IMR-90 (cell line): Measurements from ENCODE around the gene RNF2. TPM values are rescaled to one million over a fixed set of nuclear protein-coding genes. Genes with fewer than 3 reads are reported as not detected.

ENCODE experiments used
- ATAC-seq: fragments of 200-7000 bp; cut with Tn5 transposase; 2 replicates; pipeline ENCODE4 v1.9.1; 2020; ENCODE audit warnings: low read depth, mild to moderate bottlenecking, moderate library complexity
- BruUV-seq: library from RNA; stranded (reverse); fragments of 400-500 nt; replicated peaks from 2 replicates; lab custom pipeline; 2021; lab: Mats Ljungman, UMichigan
- CTCF ChIA-PET: fragments of 300-600 bp; formaldehyde crosslinking; extraction: SDS; loops from one replicate; lab custom pipeline; 2021; ENCODE audit warnings: antibody characterized with exemption; lab: Yijun Ruan, JAX
- POLR2A ChIA-PET: fragments of 300-600 bp; sonication (Branson Sonifier 250); formaldehyde crosslinking; loops from one replicate; lab custom pipeline; 2022; ENCODE audit warnings: antibody characterized with exemption; ENCODE audit not compliant: unreplicated experiment; lab: Charles Lee
- DNase-seq: peaks from one replicate; pipeline ENCODE4 v3.0.0; 2013
- H2AFZ ChIP-seq: replicated peaks from 2 replicates; pipeline ENCODE3; 2013; ENCODE audit warnings: low read length, mild to moderate bottlenecking; ENCODE audit not compliant: poor library complexity
- H2AK5ac ChIP-seq: 2 replicates; pipeline ENCODE4 v1.6.1; 2013; ENCODE audit warnings: low read depth, low read length, inconsistent platforms
- H2AK9ac ChIP-seq: replicated peaks from 2 replicates; pipeline ENCODE3; 2013; ENCODE audit warnings: mild to moderate bottlenecking, low read depth, low read length, moderate library complexity; ENCODE audit not compliant: poor library complexity
- H2BK120ac ChIP-seq: 2 replicates; pipeline ENCODE4 v1.6.1; 2013; ENCODE audit warnings: low read depth, low read length, inconsistent platforms
- H2BK15ac ChIP-seq: 3 replicates; pipeline ENCODE4 v1.6.1; 2013; ENCODE audit warnings: low read depth, low read length, inconsistent platforms
- H2BK20ac ChIP-seq: 2 replicates; pipeline ENCODE4 v1.6.1; 2013; ENCODE audit warnings: low read depth, mild to moderate bottlenecking, inconsistent platforms, low read length, moderate library complexity
- H2BK5ac ChIP-seq: 2 replicates; pipeline ENCODE4 v1.6.1; 2013; ENCODE audit warnings: mild to moderate bottlenecking, low read depth, low read length, inconsistent platforms; ENCODE audit not compliant: poor library complexity, severe bottlenecking
- H3K14ac ChIP-seq: replicated peaks from 2 replicates; pipeline ENCODE4 v1.6.1; 2013; ENCODE audit warnings: low read depth, low read length, inconsistent platforms
- H3K18ac ChIP-seq: 2 replicates; pipeline ENCODE4 v1.6.1; 2013; ENCODE audit warnings: low read depth, low read length, control low read depth
- H3K23ac ChIP-seq: 2 replicates; pipeline ENCODE4 v1.6.1; 2013; ENCODE audit warnings: low read depth, low read length, inconsistent platforms
- H3K27ac ChIP-seq: 2 replicates; pipeline ENCODE4 v1.5.1; 2013; ENCODE audit warnings: mild to moderate bottlenecking, control low read depth, low read length; ENCODE audit not compliant: insufficient read depth
- H3K27me3 ChIP-seq: 2 replicates; pipeline ENCODE4 v1.6.1; 2013; ENCODE audit warnings: low read length; ENCODE audit not compliant: control insufficient read depth, insufficient read depth
- H3K36me3 ChIP-seq: 2 replicates; pipeline ENCODE4 v1.6.1; 2013; ENCODE audit warnings: low read length, mixed read lengths; ENCODE audit not compliant: control insufficient read depth, insufficient read depth
- H3K4ac ChIP-seq: 2 replicates; pipeline ENCODE4 v1.6.1; 2013; ENCODE audit warnings: low read depth, low read length, inconsistent platforms
- H3K4me1 ChIP-seq: 2 replicates; pipeline ENCODE4 v1.6.1; 2013; ENCODE audit warnings: low read length, mixed read lengths; ENCODE audit not compliant: control insufficient read depth, insufficient read depth
- H3K4me2 ChIP-seq: 2 replicates; pipeline ENCODE4 v1.6.1; 2013; ENCODE audit warnings: low read depth, mild to moderate bottlenecking, control low read depth, low read length, moderate library complexity
- H3K4me3 ChIP-seq: 2 replicates; pipeline ENCODE4 v1.5.1; 2013; ENCODE audit warnings: low read depth, mild to moderate bottlenecking, control low read depth, low read length, moderate library complexity; ENCODE audit not compliant: insufficient read depth
- H3K56ac ChIP-seq: 2 replicates; pipeline ENCODE4 v1.6.1; 2013; ENCODE audit warnings: low read length, inconsistent platforms; ENCODE audit not compliant: insufficient read depth; ENCODE audit errors: extremely low read depth
- H3K79me1 ChIP-seq, 2 experiments: 2 replicates each; pipeline ENCODE4 v1.6.1; 2013; ENCODE audit warnings: low read length in 2 of 2, inconsistent platforms in 1 of 2, low read depth in 1 of 2
- H3K9ac ChIP-seq: 2 replicates; pipeline ENCODE4 v1.6.1; 2013; ENCODE audit warnings: low read depth, low read length, control low read depth
- H3K9me1 ChIP-seq: 2 replicates; pipeline ENCODE4 v1.6.1; 2013; ENCODE audit warnings: low read length, inconsistent platforms; ENCODE audit not compliant: insufficient read depth
- H3K9me3 ChIP-seq: 2 replicates; pipeline ENCODE4 v1.6.1; 2013; ENCODE audit warnings: low read length; ENCODE audit not compliant: control insufficient read depth, insufficient read depth
- H4K20me1 ChIP-seq: 2 replicates; pipeline ENCODE4 v1.6.1; 2013; ENCODE audit warnings: low read length, inconsistent platforms; ENCODE audit not compliant: insufficient read depth
- H4K5ac ChIP-seq: 2 replicates; pipeline ENCODE4 v1.6.1; 2013; ENCODE audit warnings: mild to moderate bottlenecking, low read depth, low read length, control low read depth
- H4K8ac ChIP-seq, 2 experiments: 2 replicates each; pipeline ENCODE4 v1.6.1; 2013; ENCODE audit warnings: low read depth in 2 of 2, low read length in 2 of 2, control low read depth in 1 of 2, inconsistent platforms in 1 of 2
- H4K91ac ChIP-seq: 2 replicates; pipeline ENCODE4 v1.6.1; 2013; ENCODE audit warnings: low read depth, low read length, inconsistent platforms; ENCODE audit not compliant: insufficient read depth
- BHLHE40 ChIP-seq: fragments of 150-350 bp; IDR thresholded peaks from 2 replicates; pipeline ENCODE4 v1.6.1; 2016; ENCODE audit warnings: mild to moderate bottlenecking, low read depth, low read length
- CEBPB ChIP-seq: IDR thresholded peaks from 2 replicates; pipeline ENCODE4 v1.6.1; 2012; ENCODE audit warnings: low read depth, low read length, improper control_type of control experiment
- CTCF ChIP-seq: conservative IDR thresholded peaks from 2 replicates; pipeline ENCODE4 v1.5.1; 2012; ENCODE audit warnings: mild to moderate bottlenecking, low read depth, low read length, improper control_type of control experiment
- FOS ChIP-seq: fragments of 150-350 bp; IDR thresholded peaks from 2 replicates; pipeline ENCODE4 v1.6.1; 2016; ENCODE audit warnings: low read depth, low read length
- MAZ ChIP-seq: IDR thresholded peaks from 2 replicates; pipeline ENCODE4 v1.6.1; 2012; ENCODE audit warnings: low read depth, mild to moderate bottlenecking, low read length, improper control_type of control experiment, moderate library complexity, borderline replicate concordance
- NFE2L2 ChIP-seq: fragments of 150-350 bp; IDR thresholded peaks from 2 replicates; pipeline ENCODE4 v1.6.1; 2016; ENCODE audit warnings: low read depth, mild to moderate bottlenecking, low read length
- RAD21 ChIP-seq: IDR thresholded peaks from 2 replicates; pipeline ENCODE4 v1.6.1; 2012; ENCODE audit warnings: low read length, improper control_type of control experiment
- RCOR1 ChIP-seq: IDR thresholded peaks from 2 replicates; pipeline ENCODE4 v1.6.1; 2012; ENCODE audit warnings: mild to moderate bottlenecking, low read length, improper control_type of control experiment; ENCODE audit not compliant: insufficient replicate concordance
- RFX5 ChIP-seq: IDR thresholded peaks from 2 replicates; pipeline ENCODE4 v1.8.0; 2012; ENCODE audit warnings: low read depth, mild to moderate bottlenecking, low read length, moderate library complexity
- SMC3 ChIP-seq: fragments of 150-350 bp; IDR thresholded peaks from 2 replicates; pipeline ENCODE4 v1.6.1; 2016; ENCODE audit warnings: low read depth, mild to moderate bottlenecking, antibody characterized with exemption, low read length, moderate library complexity
- WGBS, 2 experiments: methylation state at CpG; one replicate each; pipeline versions ENCODE4 v1.1.5 to v1.1.7; 2013; ENCODE audit warnings: missing lambda C conversion rate in 2 of 2; ENCODE audit not compliant: insufficient read length in 1 of 2; ENCODE audit errors: extremely low coverage in 2 of 2; 5-methylcytosine and 5-hydroxymethylcytosine counted together
- dilution Hi-C: fragments of 300-500 bp; cut with HindIII; formaldehyde crosslinking; loops from one replicate; pipeline ENCODE4 v1.14.3; 2018; ENCODE audit warnings: low sequenced_read_pairs; ENCODE audit not compliant: unreplicated experiment
- in situ Hi-C: fragments of 300-500 bp; cut with MboI; formaldehyde crosslinking; loops from 3 replicates; pipeline ENCODE4 v1.14.3; 2019; ENCODE audit warnings: low sequenced_read_pairs, inconsistent platforms, mixed read lengths
- intact Hi-C: fragments of 100-400 bp; cut with micrococcal nuclease; formaldehyde crosslinking; loops from 2 replicates; pipeline ENCODE4 v1.10.0; 2022
- polyA plus RNA-seq, 3 experiments: library from polyadenylated mRNA; depleted of rRNA; stranded (reverse); fragments of >200 nt; gene quantifications; 2 replicates each; pipeline ENCODE4 v1.2.3, GENCODE V29; 2012; ENCODE audit warnings: low replicate concordance in 1 of 3
- total RNA-seq: library from RNA; depleted of rRNA; stranded (reverse); fragments of >200 nt; gene quantifications from 2 replicates; pipeline ENCODE4 v1.2.3, GENCODE V29; 2012

Gene RNF2
- total and polyA plus RNA-seq, 2 of the 4 experiments (the other 2 are of a cell fraction) = 22.6 to 48.8 TPM

DNA sequence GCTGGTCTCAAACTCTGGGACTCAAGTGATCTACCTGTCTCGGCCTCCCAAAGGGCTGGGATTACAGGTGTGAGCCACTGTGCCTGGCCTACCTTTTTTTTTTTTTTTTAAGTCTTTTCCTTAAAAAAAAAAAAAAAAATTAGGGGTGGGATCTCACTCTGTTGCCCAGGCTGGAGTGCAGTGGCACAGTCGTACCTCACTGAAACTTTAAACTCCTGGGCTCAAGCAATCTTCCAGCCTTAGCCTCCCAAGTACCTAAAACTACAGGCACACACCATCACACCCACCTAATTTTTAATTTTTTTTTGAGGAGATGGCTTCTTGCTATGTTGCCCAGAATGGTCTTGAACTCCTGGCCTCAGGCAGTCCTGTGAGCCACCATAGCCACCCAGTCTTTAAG, 38.5 kb downstream of the RNF2 start:
- Histone ChIP-seq H2AK5ac (no peak overlapping the region), H3K4me3 (no peak overlapping the region), H2BK120ac (no peak overlapping the region), H3K14ac (no peak overlapping the region), H4K20me1 (peaks cover 14% of the 10 kb centered on the region), H3K36me3 (no peaks in the 10 kb centered on the region; the same call in 1 of the 2 replicates), H3K56ac (no peak overlapping the region), H2BK15ac (no peak overlapping the region), H3K27ac (no peak overlapping the region), H3K18ac (no peak overlapping the region), H2BK20ac (no peak overlapping the region), H3K27me3 (no peaks in the 10 kb centered on the region), H2BK5ac (no peak overlapping the region), H2AK9ac (no peak overlapping the region), H4K8ac (no peak overlapping the region), H3K4me1 (no peaks in the 10 kb centered on the region), H3K4me2 (no peak overlapping the region), H4K5ac (no peak overlapping the region), H3K9me1 (no peaks in the 10 kb centered on the region), H3K79me1 (peaks cover 27 to 45% of the 10 kb centered on the region in 2 experiments), H3K9me3 (no peaks in the 10 kb centered on the region), H3K23ac (no peak overlapping the region), H4K91ac (no peak overlapping the region), H2AFZ (no peak overlapping the region), H3K9ac (no peak overlapping the region), H3K4ac (no peak overlapping the region)
- intact Hi-C loops = no loop called here
- TF ChIP-seq NFE2L2 (no peak), CTCF (no peak), FOS (no peak), MAZ (no peak), RCOR1 (no peak), CEBPB (no peak), RFX5 (no peak), SMC3 (no peak), BHLHE40 (no peak), RAD21 (no peak)
- DNase-seq (no peak), ATAC-seq (no peak)
- dilution Hi-C loops = no loop called here
- no TSS peak for BruUV-seq
- ChIA-PET POLR2A (no interaction called here), CTCF (no interaction called here)
- in situ Hi-C loops = no loop called here
- no CpG with 5 or more reads among the region's 2 CpGs for WGBS, 2 experiments
